GM12874 (cell line): ENCODE measurements around the gene MIB2.
A peak's percentile ranks its signal among the peaks of the same experiment; 100 is the strongest.

Experiments used
- TF ChIP-seq, protein P1 (sequence below): IDR thresholded peaks from 2 replicates; pipeline ENCODE4 v1.5.1; 2011; ENCODE audit warnings: low read depth, mild to moderate bottlenecking, control low read depth, low read length, moderate library complexity; ENCODE audit not compliant: insufficient read depth

The MIB2 gene

DNA sequence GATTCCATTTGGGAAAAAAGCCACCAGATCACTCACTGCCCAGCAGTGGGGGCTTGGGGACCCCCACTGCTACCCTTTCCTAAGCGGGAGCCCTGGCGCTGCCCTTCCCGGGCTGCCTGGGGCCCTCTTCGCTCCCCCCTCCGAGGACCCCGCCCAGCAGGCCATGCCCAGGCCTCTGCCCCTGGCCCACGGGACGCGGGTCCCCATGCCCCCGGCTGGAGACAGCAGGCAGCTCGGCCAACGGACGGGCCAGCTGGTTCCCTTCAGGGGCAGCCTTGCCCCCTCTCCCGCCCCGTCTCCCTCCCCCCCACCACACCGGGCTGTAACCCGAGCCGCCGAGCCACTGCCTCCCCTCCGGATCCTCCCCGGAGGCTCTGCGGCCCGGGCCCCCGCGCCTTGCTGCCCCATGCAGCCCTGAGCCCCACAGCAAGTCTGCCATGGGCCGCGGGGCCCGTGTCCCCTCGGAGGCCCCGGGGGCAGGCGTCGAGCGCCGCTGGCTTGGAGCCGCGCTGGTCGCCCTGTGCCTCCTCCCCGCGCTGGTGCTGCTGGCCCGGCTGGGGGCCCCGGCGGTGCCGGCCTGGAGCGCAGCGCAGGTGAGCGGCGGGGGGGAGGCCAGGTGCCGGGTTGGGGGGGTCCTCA lies 16.6 kb downstream of the MIB2 start, which contains the start of gene MMP23B:
MMP23B (plus strand) TSS at position 392 of the 639 bp plus-strand sequence; CDS start at position 438, 46 bp downstream.
- TF ChIP-seq, protein P1, sequence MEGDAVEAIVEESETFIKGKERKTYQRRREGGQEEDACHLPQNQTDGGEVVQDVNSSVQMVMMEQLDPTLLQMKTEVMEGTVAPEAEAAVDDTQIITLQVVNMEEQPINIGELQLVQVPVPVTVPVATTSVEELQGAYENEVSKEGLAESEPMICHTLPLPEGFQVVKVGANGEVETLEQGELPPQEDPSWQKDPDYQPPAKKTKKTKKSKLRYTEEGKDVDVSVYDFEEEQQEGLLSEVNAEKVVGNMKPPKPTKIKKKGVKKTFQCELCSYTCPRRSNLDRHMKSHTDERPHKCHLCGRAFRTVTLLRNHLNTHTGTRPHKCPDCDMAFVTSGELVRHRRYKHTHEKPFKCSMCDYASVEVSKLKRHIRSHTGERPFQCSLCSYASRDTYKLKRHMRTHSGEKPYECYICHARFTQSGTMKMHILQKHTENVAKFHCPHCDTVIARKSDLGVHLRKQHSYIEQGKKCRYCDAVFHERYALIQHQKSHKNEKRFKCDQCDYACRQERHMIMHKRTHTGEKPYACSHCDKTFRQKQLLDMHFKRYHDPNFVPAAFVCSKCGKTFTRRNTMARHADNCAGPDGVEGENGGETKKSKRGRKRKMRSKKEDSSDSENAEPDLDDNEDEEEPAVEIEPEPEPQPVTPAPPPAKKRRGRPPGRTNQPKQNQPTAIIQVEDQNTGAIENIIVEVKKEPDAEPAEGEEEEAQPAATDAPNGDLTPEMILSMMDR = no peak

DNA sequence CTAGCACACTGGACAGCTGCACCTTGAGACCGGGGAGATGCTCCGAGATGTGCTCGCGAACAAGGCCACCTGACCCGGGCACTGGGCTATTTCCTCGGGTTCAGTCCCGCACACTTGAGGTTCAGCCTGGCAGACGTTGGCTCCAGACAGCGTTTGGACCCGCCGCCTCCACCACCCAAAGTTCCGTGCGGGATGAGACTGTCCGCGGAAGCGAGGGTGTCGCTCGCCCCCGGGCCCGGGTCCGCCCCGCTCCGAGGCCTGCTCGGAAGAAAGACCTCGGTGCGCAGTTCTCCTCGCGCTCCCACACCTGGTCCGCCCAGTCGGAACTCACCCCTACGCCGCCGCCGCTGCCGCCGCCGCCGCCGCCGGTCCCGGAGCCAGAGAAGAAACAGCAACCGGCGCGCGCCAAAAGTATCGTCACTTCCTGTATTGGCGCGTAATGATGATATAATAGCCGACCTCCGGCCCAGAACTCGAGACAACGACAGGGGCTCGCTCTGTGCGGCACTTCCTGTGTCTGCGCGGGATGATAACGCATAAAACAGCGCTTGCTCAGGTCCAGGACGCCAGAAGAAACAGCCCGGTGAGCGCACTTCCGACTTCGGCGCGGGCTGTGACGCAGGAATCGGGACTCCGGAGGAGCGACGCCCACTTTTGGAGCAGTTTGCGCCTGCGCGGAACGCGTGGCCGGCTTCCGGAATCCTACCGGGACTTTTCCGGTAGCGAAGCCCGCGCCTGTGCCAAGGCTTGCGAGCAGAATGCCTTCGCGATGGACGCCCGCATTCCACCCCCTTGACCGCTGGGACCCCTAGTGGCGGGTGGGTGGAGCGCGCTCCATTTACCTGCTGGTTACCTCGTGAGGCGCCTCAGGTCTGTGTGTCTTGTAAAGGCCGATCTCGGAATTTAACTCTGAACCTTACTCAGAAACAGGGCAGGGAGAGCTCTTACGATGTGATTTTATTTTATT lies 43.6 kb downstream of the MIB2 start, which contains the start of gene CDK11B:
CDK11B (minus strand) TSS at position 422 of the 967 bp plus-strand sequence. CDS start 1,519 bp downstream, outside the sequence.
- TF ChIP-seq, protein P1 = peak; percentile 18; the same call in 1 of the 2 replicates

DNA sequence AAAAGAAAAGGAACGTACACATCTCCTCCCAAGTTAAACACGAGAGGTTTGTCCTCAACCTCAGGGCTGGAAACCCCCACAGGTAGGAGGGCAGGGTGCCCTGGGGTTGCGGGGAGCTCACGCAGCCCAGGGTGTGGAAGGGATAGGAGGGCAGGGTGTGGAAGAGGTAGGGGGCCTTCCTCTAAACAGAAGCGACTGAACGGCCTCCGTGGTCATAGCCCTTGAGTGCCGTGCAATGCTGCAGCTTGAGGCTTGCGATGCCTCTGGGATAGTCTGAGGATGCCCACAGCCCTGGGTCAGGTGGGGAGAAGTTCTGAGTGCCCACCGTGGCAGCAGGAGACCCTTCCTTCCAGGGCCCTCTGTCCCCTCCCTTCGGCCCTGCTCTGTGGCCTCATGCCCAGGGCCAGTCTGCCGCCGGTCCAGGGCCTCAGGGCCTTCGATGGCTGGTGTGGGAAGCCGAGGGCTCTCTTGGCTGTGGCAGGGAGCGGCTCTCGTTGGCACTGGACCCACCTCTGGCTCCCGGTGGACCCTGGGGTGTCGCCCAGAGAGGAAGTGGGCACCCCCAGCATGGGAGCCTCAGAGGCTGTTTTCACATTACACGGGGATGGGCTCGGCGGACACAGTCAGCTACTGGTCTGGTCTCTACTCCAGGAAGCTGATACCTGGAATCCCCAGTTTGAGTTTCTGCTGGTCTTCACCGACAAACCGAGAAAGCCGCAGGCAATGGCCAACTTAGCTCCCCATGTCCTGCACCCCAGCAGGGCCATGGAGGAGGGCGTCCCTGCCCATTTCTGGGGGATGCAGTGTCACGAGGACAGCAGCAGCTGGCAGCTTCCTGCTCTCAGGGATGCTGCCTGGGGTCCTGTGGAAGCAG lies 49.9 kb downstream of the MIB2 start:
- TF ChIP-seq, protein P1 = no peak

DNA sequence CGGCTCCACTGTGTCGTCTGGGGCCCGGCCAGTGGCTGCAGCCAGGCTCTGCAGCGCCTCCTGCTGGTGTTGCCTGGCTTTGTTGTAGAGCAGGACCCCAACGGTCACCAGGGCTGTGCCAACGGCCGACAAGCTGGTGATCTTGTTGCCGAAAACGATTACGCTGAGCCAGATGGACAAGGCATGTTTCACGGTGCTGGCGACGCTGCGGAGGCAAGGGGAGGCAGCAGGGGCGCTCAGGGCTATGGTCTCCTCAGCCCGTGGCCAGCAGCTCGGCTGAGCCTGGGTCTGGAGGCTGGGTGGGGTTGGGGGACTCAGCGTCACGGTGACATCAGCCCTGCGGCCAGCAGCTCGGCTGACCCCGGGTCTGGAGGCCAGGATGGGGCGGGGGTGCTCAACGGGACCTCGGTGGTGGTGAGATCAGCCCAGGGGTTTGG lies 50.5 kb downstream of the MIB2 start:
- TF ChIP-seq, protein P1 = peak; percentile 69

DNA sequence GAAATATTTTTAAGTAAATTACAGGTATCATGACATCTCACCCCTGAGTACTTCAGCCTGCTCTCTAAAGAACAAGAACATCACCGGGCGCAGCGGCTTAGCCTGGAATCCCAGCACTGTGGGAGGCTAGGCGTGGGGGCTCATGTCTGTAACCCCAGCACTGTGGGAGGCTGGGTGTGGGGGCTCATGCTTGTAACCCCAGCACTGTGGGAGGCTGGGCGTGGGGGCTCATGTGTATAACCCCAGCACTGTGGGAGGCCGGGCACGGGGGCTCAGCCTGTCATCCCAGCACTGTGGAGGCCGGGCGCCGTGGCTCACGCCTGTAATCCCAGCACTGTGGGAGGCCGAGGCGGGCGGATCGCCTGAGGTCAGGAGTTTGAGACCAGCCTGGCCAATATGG lies 51.2 kb downstream of the MIB2 start:
- TF ChIP-seq, protein P1 = no peak

DNA sequence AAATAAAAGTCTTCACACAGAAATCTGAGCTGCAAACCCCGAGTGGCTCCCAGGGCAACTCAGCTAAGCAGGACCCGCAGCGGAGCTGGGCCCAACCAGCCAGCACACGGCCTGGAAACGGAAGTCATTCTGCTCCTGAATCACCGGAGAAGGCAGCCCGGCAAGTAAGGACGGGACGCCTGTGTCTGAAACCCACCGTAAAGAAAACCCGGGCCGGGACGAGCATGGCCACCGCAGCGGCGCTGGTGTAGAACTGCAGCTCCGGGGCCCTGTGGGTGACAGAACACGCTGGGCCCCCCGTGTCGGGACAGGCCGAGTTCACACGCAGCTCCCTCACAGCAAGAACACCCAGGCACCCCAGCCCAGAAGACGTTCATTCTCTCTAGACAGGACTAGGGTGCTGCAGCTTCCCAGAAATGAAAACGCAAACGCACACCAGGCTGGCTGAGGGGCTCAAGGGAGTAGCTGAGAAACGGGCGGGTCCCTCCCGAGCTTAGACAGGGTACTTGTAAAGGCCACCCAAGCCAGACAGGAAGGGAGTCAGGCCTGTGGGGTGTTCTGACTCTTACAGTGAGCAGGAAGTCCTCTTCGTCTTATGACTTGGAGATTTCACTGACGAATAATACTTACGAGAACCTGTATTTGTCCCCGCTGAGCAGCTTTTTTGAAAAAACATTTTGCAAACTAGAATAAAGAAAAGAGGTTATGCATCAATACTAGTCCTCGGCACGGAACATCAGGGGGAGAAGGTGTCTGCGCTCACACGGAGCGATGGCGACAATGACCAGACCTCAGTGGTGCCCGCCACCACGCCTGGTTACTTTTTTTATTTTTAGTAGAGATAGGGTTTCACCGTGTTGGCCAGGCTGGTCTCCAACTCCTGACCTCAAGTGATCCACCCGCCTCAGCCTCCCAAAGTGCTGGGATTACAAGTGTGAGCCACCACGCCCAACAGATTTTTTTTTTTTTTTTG lies 54.5 kb downstream of the MIB2 start:
- TF ChIP-seq, protein P1 = no peak
